ENCODE results near the gene HLA-G.

DNA sequence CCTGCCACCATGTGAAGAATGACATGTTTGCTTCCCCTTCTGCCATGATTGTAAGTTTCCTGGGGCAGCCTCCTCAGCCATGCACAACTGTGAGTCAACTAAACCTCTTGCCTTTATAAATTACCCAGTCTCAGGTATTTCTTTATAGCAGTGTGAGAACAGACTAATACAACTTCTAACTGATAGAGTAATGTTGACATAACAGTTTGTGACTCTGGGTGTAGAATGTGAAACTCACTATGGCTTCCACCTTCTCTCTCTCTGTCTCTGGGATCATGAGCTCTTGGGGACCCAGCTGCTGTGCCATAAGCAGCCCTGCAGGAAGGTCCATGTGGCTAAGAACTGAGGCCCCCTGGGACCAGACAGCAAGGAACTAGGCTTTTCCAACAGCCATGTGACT is 3.5 kb upstream of the HLA-G start:
- TF ChIP-seq, protein P1, sequence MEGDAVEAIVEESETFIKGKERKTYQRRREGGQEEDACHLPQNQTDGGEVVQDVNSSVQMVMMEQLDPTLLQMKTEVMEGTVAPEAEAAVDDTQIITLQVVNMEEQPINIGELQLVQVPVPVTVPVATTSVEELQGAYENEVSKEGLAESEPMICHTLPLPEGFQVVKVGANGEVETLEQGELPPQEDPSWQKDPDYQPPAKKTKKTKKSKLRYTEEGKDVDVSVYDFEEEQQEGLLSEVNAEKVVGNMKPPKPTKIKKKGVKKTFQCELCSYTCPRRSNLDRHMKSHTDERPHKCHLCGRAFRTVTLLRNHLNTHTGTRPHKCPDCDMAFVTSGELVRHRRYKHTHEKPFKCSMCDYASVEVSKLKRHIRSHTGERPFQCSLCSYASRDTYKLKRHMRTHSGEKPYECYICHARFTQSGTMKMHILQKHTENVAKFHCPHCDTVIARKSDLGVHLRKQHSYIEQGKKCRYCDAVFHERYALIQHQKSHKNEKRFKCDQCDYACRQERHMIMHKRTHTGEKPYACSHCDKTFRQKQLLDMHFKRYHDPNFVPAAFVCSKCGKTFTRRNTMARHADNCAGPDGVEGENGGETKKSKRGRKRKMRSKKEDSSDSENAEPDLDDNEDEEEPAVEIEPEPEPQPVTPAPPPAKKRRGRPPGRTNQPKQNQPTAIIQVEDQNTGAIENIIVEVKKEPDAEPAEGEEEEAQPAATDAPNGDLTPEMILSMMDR (IDR thresholded peaks at IDR 0.05 in 2 of 3, conservative IDR thresholded peaks at IDR 0.05 in 1 of 3; ENCODE audit: borderline replicate concordance in 1 of 3, insufficient read depth in 1 of 3, low read depth in 2 of 3, low read length in 2 of 3) = no peak
- TF ChIP-seq ZNF274 (IDR thresholded peaks at IDR 0.05; ENCODE audit: low read depth, low read length) = no peak
- no peak for TF ChIP-seq POLR2A (IDR thresholded peaks at IDR 0.05; ENCODE audit: borderline replicate concordance, extremely low read depth, insufficient read depth, insufficient read length)
- no peak for TF ChIP-seq ELF1 (IDR thresholded peaks at IDR 0.05; ENCODE audit: borderline replicate concordance, low read depth)
- no peak for TF ChIP-seq POLR2AphosphoS5 (IDR thresholded peaks at IDR 0.05; ENCODE audit: low read depth, low read length)

All from HCT116 (cell line).